ENCODE measurements around the gene NLRP13.

DNA sequence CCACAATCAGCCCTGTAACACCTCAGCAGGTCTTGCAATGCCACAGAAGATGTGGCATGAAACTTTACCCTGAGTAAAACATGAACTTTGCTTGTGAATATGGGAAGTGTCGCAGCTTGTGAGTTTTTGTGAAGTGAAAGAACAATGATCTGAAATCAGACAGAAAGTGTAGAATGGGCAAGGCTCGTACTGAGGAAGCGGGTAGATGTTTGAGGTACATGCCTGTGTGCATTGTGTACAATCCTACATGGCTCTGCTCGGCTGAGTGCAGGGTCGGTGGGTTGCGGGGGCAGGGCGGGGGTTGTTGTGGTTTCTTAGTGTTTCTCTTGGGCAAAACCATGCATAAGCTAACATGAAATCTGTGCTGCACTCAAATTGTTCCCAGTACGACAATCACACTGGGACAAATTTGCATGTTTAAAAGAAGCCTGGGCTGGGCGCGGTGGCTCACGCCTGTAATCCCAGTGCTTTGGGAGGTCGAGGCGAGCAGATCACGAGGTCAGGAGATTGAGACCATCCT is 1.1 kb downstream of the NLRP13 start:
- TF ChIP-seq, protein P1, sequence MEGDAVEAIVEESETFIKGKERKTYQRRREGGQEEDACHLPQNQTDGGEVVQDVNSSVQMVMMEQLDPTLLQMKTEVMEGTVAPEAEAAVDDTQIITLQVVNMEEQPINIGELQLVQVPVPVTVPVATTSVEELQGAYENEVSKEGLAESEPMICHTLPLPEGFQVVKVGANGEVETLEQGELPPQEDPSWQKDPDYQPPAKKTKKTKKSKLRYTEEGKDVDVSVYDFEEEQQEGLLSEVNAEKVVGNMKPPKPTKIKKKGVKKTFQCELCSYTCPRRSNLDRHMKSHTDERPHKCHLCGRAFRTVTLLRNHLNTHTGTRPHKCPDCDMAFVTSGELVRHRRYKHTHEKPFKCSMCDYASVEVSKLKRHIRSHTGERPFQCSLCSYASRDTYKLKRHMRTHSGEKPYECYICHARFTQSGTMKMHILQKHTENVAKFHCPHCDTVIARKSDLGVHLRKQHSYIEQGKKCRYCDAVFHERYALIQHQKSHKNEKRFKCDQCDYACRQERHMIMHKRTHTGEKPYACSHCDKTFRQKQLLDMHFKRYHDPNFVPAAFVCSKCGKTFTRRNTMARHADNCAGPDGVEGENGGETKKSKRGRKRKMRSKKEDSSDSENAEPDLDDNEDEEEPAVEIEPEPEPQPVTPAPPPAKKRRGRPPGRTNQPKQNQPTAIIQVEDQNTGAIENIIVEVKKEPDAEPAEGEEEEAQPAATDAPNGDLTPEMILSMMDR (IDR thresholded peaks at IDR 0.05) = no peak
- no peak for TF ChIP-seq POLR2A (IDR thresholded peaks at IDR 0.05; ENCODE audit: low read depth)
